Mesenchymal stem cell (in vitro differentiated cells and primary cell): Measurements from ENCODE around the gene TUBG1.
"Not testable (repeated sequence)": the region's sequence is repeated elsewhere in the genome, so short reads cannot be mapped to it uniquely, and the experiment has no call there.

Experiments
- DNase-seq: peaks from one replicate; pipeline ENCODE4 v3.0.0-alpha.2; 2013
- H2AFZ ChIP-seq: one replicate; pipeline ENCODE4 v1.6.1; 2013; ENCODE audit warnings: low read depth, mild to moderate bottlenecking, control low read depth, inconsistent platforms, low read length, moderate library complexity
- H2AK5ac ChIP-seq: 2 replicates; pipeline ENCODE4 v1.6.1; 2013; ENCODE audit warnings: low read length, moderate library complexity, mild to moderate bottlenecking, inconsistent platforms; ENCODE audit not compliant: severe bottlenecking
- H2BK120ac ChIP-seq: one replicate; pipeline ENCODE4 v1.6.1; 2013; ENCODE audit warnings: low read depth, mild to moderate bottlenecking, inconsistent platforms, low read length, moderate library complexity
- H2BK12ac ChIP-seq, 2 experiments: one replicate each; pipeline ENCODE4 v1.6.1; 2013; ENCODE audit warnings: inconsistent platforms in 2 of 2, low read length in 2 of 2, mild to moderate bottlenecking in 2 of 2, moderate library complexity in 2 of 2, control low read depth in 1 of 2
- H2BK15ac ChIP-seq: one replicate; pipeline ENCODE4 v1.6.1; 2013; ENCODE audit warnings: mild to moderate bottlenecking, low read depth, inconsistent platforms; ENCODE audit not compliant: poor library complexity, severe bottlenecking
- H2BK5ac ChIP-seq: 2 replicates; pipeline ENCODE4 v1.6.1; 2013; ENCODE audit warnings: low read depth, mild to moderate bottlenecking, low read length, control low read depth, inconsistent platforms; ENCODE audit not compliant: poor library complexity, severe bottlenecking
- H3K14ac ChIP-seq, 2 experiments: one replicate each; pipeline ENCODE4 v1.6.1; 2013; ENCODE audit warnings: inconsistent platforms in 2 of 2, low read length in 2 of 2, control low read depth in 1 of 2, mild to moderate bottlenecking in 1 of 2, moderate library complexity in 1 of 2
- H3K18ac ChIP-seq, 2 experiments: one replicate each; pipeline ENCODE4 v1.6.1; 2013; ENCODE audit warnings: inconsistent platforms in 2 of 2, low read length in 2 of 2, control low read depth in 1 of 2, low read depth in 1 of 2, mild to moderate bottlenecking in 1 of 2
- H3K23ac ChIP-seq, 2 experiments: one replicate each; pipeline ENCODE4 v1.6.1; 2013; ENCODE audit warnings: inconsistent platforms in 2 of 2, low read length in 2 of 2, mild to moderate bottlenecking in 2 of 2, moderate library complexity in 2 of 2, control low read depth in 1 of 2
- H3K27ac ChIP-seq: 2 replicates; pipeline ENCODE4 v1.5.1; 2013; ENCODE audit warnings: mild to moderate bottlenecking, moderate library complexity, low read length, control low read depth, inconsistent platforms; ENCODE audit not compliant: poor library complexity, severe bottlenecking
- H3K27me3 ChIP-seq, 2 experiments: 2 replicates each; pipeline versions ENCODE4 v1.6.1 to v1.7.0; 2013; ENCODE audit warnings: low read length in 2 of 2, mild to moderate bottlenecking in 2 of 2, moderate library complexity in 2 of 2, control low read depth in 1 of 2, inconsistent platforms in 1 of 2; ENCODE audit not compliant: control insufficient read depth in 1 of 2, insufficient read depth in 1 of 2
- H3K36me3 ChIP-seq, 2 experiments: 2 replicates each; pipeline versions ENCODE4 v1.6.1 to v1.7.0; 2013; ENCODE audit warnings: low read length in 2 of 2, control low read depth in 1 of 2, inconsistent platforms in 1 of 2, low read depth in 1 of 2, mild to moderate bottlenecking in 1 of 2; ENCODE audit not compliant: insufficient read depth in 2 of 2, control insufficient read depth in 1 of 2
- H3K4ac ChIP-seq, 2 experiments: one replicate each; pipeline ENCODE4 v1.6.1; 2013; ENCODE audit warnings: inconsistent platforms in 2 of 2, low read length in 2 of 2, mild to moderate bottlenecking in 2 of 2, moderate library complexity in 2 of 2, control low read depth in 1 of 2, low read depth in 1 of 2
- H3K4me1 ChIP-seq: 2 replicates; pipeline ENCODE4 v1.6.1; 2013; ENCODE audit warnings: low read depth, low read length, control low read depth; ENCODE audit not compliant: control insufficient read depth, insufficient read depth
- H3K4me2 ChIP-seq: 2 replicates; pipeline ENCODE4 v1.6.1; 2013; ENCODE audit warnings: low read length, mild to moderate bottlenecking, inconsistent platforms; ENCODE audit not compliant: poor library complexity, severe bottlenecking
- H3K4me3 ChIP-seq, 2 experiments: 2 replicates each; pipeline versions ENCODE4 v1.5.1 to v1.7.0; 2013; ENCODE audit warnings: low read length in 2 of 2, mild to moderate bottlenecking in 2 of 2, control low read depth in 1 of 2, low read depth in 1 of 2; ENCODE audit not compliant: insufficient read depth in 1 of 2
- H3K79me1 ChIP-seq: replicated peaks from 2 replicates; pipeline ENCODE4 v1.6.1; 2013; ENCODE audit warnings: mild to moderate bottlenecking, control low read depth, low read length, inconsistent platforms; ENCODE audit not compliant: poor library complexity, severe bottlenecking
- H3K9ac ChIP-seq: 2 replicates; pipeline ENCODE4 v1.7.0; 2013; ENCODE audit warnings: mild to moderate bottlenecking, low read length, moderate library complexity
- H3K9me3 ChIP-seq: 2 replicates; pipeline ENCODE4 v1.7.0; 2013; ENCODE audit warnings: mild to moderate bottlenecking, low read length; ENCODE audit not compliant: control insufficient read depth
- H4K8ac ChIP-seq: one replicate; pipeline ENCODE4 v1.6.1; 2013; ENCODE audit warnings: inconsistent platforms, mild to moderate bottlenecking, low read length, moderate library complexity
- H4K91ac ChIP-seq: one replicate; pipeline ENCODE4 v1.6.1; 2013; ENCODE audit warnings: mild to moderate bottlenecking, low read length, inconsistent platforms
- WGBS: methylation state at CpG from one replicate; pipeline ENCODE4 v1.1.7; 2013; ENCODE audit warnings: mixed read lengths; 5-methylcytosine and 5-hydroxymethylcytosine counted together

TUBG1 gene

GRCh38 chr17:42623271-42623670 is 13.8 kb downstream of the TUBG1 start:
- DNase-seq: no peak
- H3K18ac ChIP-seq: no peak overlapping the region

GRCh38 chr17:42623732-42624596 is 14.5 kb downstream of the TUBG1 start:
- no peaks in the 10 kb centered on the region for H3K79me1 ChIP-seq
- H3K23ac ChIP-seq: no peak overlapping the region
- no peak overlapping the region for H2BK5ac ChIP-seq
- no peak overlapping the region for H4K8ac ChIP-seq
- no peak overlapping the region for H3K4ac ChIP-seq
- H3K27ac ChIP-seq: no peak overlapping the region
- no peak overlapping the region for H4K91ac ChIP-seq
- no peaks in the 10 kb centered on the region for H3K27me3 ChIP-seq
- H3K4me1 ChIP-seq: no peaks in the 10 kb centered on the region
- no peaks in the 10 kb centered on the region for H3K9me3 ChIP-seq
- no peak overlapping the region for H3K4me2 ChIP-seq
- H3K14ac ChIP-seq: no peak overlapping the region
- no peak overlapping the region for H3K9ac ChIP-seq
- no peak for DNase-seq
- no peak overlapping the region for H2AFZ ChIP-seq
- no peak overlapping the region for H2BK12ac ChIP-seq
- no peak overlapping the region for H2AK5ac ChIP-seq
- no peaks in the 10 kb centered on the region for H3K36me3 ChIP-seq
- no peak overlapping the region for H2BK120ac ChIP-seq
- no peak overlapping the region for H3K4me3 ChIP-seq
- no peak overlapping the region for H2BK15ac ChIP-seq
- WGBS: 89% methylated on average over 7 of the region's 7 CpGs
- H3K18ac ChIP-seq: no peak overlapping the region

More at GRCh38 chr17:42623271-42623670, 13.8 kb downstream of the TUBG1 start:
- Histone ChIP-seq H2BK12ac (no peak overlapping the region), H3K9ac (no peak overlapping the region), H3K9me3 (no peaks in the 10 kb centered on the region), H3K4me3 (no peak overlapping the region), H4K91ac (no peak overlapping the region), H3K4ac (no peak overlapping the region), H3K4me1 (peaks cover 3% of the 10 kb centered on the region), H2BK120ac (no peak overlapping the region), H3K4me2 (no peak overlapping the region), H2AK5ac (no peak overlapping the region), H2BK5ac (no peak overlapping the region), H3K27me3 (no peaks in the 10 kb centered on the region), H3K27ac (no peak overlapping the region), H3K14ac (no peak overlapping the region), H3K23ac (no peak overlapping the region), H3K79me1 (no peaks in the 10 kb centered on the region), H2AFZ (no peak overlapping the region), H2BK15ac (no peak overlapping the region), H3K36me3 (no peaks in the 10 kb centered on the region), H4K8ac (no peak overlapping the region)
- WGBS: 73% methylated on average over 1 of the region's 2 CpGs

GRCh38 chr17:42627032-42627764 is 17.7 kb downstream of the TUBG1 start:
- H2BK5ac ChIP-seq, H3K18ac ChIP-seq, H3K9ac ChIP-seq, H3K4ac ChIP-seq, H3K36me3 ChIP-seq, H3K4me2 ChIP-seq, H4K91ac ChIP-seq, H3K27ac ChIP-seq, H3K79me1 ChIP-seq, H3K4me3 ChIP-seq, H3K23ac ChIP-seq, H2BK15ac ChIP-seq, H3K14ac ChIP-seq, H2AK5ac ChIP-seq, H4K8ac ChIP-seq, H2AFZ ChIP-seq, DNase-seq, H3K4me1 ChIP-seq, H3K27me3 ChIP-seq, H2BK120ac ChIP-seq, H2BK12ac ChIP-seq, H3K9me3 ChIP-seq: not testable (repeated sequence)
- WGBS: 93% methylated on average over 3 of the region's 6 CpGs

GRCh38 chr17:42629411-42630009 is 20.0 kb downstream of the TUBG1 start:
- no peaks in the 10 kb centered on the region for H3K4me1 ChIP-seq
- no peak overlapping the region for H3K23ac ChIP-seq
- H3K4me2 ChIP-seq: no peak overlapping the region
- H3K36me3 ChIP-seq: no peaks in the 10 kb centered on the region
- no peak overlapping the region for H2AK5ac ChIP-seq
- H3K27ac ChIP-seq: no peak overlapping the region
- H3K27me3 ChIP-seq: no peaks in the 10 kb centered on the region
- H3K4me3 ChIP-seq: no peak overlapping the region
- no peak overlapping the region for H3K4ac ChIP-seq
- no peak overlapping the region for H2BK15ac ChIP-seq
- 67% methylated on average over 1 of the region's 3 CpGs for WGBS
- no peak overlapping the region for H4K8ac ChIP-seq
- no peak overlapping the region for H3K18ac ChIP-seq
- H3K14ac ChIP-seq: no peak overlapping the region
- DNase-seq: no peak
- no peaks in the 10 kb centered on the region for H3K9me3 ChIP-seq
- H2BK120ac ChIP-seq: no peak overlapping the region
- H3K79me1 ChIP-seq: no peaks in the 10 kb centered on the region
- no peak overlapping the region for H2BK12ac ChIP-seq
- H2AFZ ChIP-seq: no peak overlapping the region
- H2BK5ac ChIP-seq: no peak overlapping the region
- H4K91ac ChIP-seq: no peak overlapping the region
- no peak overlapping the region for H3K9ac ChIP-seq
